OCI-LY7 (cell line): ENCODE measurements around the gene KRT12.

Experiments
- CTCF ChIP-seq: fragments of 200-600 bp; sonication (generic); conservative IDR thresholded peaks from 2 replicates; pipeline ENCODE4 v1.5.1; 2014; ENCODE audit warnings: mild to moderate bottlenecking, antibody characterized with exemption, low read length, moderate library complexity, mixed read lengths
- EZH2phosphoT487 ChIP-seq: fragments of 200-600 bp; sonication (generic); IDR thresholded peaks from 2 replicates; pipeline ENCODE4 v1.6.1; 2018; ENCODE audit warnings: low read depth, borderline replicate concordance, mild to moderate bottlenecking, mixed run types, antibody characterized with exemption, low read length, moderate library complexity, mixed read lengths

DNA sequence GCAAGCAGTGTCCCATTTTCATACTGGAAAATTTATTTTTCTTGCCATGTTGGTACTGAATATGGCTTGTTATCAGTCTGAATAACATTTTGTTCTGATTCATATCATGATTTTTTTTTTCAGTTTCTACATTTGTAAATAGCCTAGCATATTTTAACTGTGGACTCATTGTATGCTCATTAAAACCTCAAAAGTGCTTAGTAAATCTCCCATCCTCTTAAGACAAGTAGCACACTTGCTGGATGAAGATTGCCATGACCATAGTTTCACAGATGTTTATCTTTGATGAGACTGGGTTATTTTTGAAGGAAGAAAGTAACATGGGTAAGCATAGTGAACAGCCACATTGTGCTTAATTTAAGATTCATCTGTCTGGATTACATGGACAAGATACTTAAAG, 45.5 kb downstream of the KRT12 start:
- no peak for TF ChIP-seq CTCF
- no peak for TF ChIP-seq EZH2phosphoT487
